GM12878 (cell line): Measurements from ENCODE around the gene UNK. TPM values are rescaled to one million over a fixed set of nuclear protein-coding genes. Genes with fewer than 3 reads are reported as not detected.

ENCODE experiments used
- NR2C1 ChIP-seq: fragments of 450-650 bp; IDR thresholded peaks from 2 replicates; pipeline ENCODE4 v1.6.1; 2017; ENCODE audit warnings: antibody characterized with exemption, mild to moderate bottlenecking, moderate library complexity
- SREBF1 ChIP-seq: IDR thresholded peaks from 2 replicates; pipeline ENCODE4 v1.6.1; 2012; ENCODE audit warnings: mild to moderate bottlenecking, low read length
- YBX1 ChIP-seq: fragments of 450-650 bp; IDR thresholded peaks from 2 replicates; pipeline ENCODE4 v1.6.1; 2016; ENCODE audit warnings: antibody characterized with exemption
- polyA plus RNA-seq, 11 experiments: library from polyadenylated mRNA; depleted of rRNA in 4 of 11; unstranded in 6 of 11; stranded (reverse) in 5 of 11; fragments of >200 nt; fragmentation: Nextera tagmentation in 4 of 11; fragmentation: Illumina TruSeq in 1 of 11; extraction: Ambion mirVana in 4 of 11; extraction: Trizol in 1 of 11; gene quantifications; 1 replicate in 1 of 11; 2 replicates in 10 of 11; pipeline versions ENCODE4 v1.2.1 to v1.2.3, GENCODE V29; 2011 to 2016; ENCODE audit warnings: inconsistent platforms in 2 of 11, missing spikeins in 2 of 11, low read depth in 1 of 11
- total RNA-seq, 4 experiments: library from RNA; depleted of rRNA in 3 of 4; stranded (reverse); fragments of >200 nt in 3 of 4; fragmentation: Illumina TruSeq in 1 of 4; extraction: Trizol in 1 of 4; gene quantifications; 2 replicates each; pipeline versions ENCODE4 v1.2.1 to v1.2.3, GENCODE V29; 2013 to 2021
- TF ChIP-seq, protein P1 (sequence below): fragments of 450-650 bp; formaldehyde crosslinking; IDR thresholded peaks from 2 replicates; pipeline ENCODE4 v1.4.0; 2022; ENCODE audit warnings: mild to moderate bottlenecking, moderate library complexity
- TF ChIP-seq, protein P2 (sequence below): fragments of 450-650 bp; formaldehyde crosslinking; IDR thresholded peaks from 2 replicates; pipeline ENCODE4 v1.4.0; 2020; ENCODE audit warnings: mild to moderate bottlenecking, moderate library complexity
- TF ChIP-seq, protein P3 (sequence below): IDR thresholded peaks from 2 replicates; pipeline ENCODE4 v1.6.1; 2012; ENCODE audit warnings: low read depth, low read length, improper control_type of control experiment
- TF ChIP-seq, protein P4 (sequence below): fragments of 450-650 bp; conservative IDR thresholded peaks from 2 replicates; pipeline ENCODE4 v1.6.1; 2017; ENCODE audit warnings: mild to moderate bottlenecking, moderate library complexity
- TF ChIP-seq, protein P5 (sequence below): fragments of 450-650 bp; IDR thresholded peaks from 2 replicates; pipeline ENCODE4 v1.6.1; 2017; ENCODE audit warnings: mild to moderate bottlenecking, moderate library complexity
- TF ChIP-seq, protein P6 (sequence below): fragments of 450-650 bp; IDR thresholded peaks from 2 replicates; pipeline ENCODE4 v1.6.1; 2018; ENCODE audit warnings: mild to moderate bottlenecking, low read depth, moderate library complexity; ENCODE audit not compliant: partially characterized antibody

The UNK gene
- total and polyA plus RNA-seq, 10 of the 15 experiments (the other 5 are each of a cell fraction or from before 2014, with no cell fraction given) = 8.9 to 34.5 (median 27.3) TPM

DNA sequence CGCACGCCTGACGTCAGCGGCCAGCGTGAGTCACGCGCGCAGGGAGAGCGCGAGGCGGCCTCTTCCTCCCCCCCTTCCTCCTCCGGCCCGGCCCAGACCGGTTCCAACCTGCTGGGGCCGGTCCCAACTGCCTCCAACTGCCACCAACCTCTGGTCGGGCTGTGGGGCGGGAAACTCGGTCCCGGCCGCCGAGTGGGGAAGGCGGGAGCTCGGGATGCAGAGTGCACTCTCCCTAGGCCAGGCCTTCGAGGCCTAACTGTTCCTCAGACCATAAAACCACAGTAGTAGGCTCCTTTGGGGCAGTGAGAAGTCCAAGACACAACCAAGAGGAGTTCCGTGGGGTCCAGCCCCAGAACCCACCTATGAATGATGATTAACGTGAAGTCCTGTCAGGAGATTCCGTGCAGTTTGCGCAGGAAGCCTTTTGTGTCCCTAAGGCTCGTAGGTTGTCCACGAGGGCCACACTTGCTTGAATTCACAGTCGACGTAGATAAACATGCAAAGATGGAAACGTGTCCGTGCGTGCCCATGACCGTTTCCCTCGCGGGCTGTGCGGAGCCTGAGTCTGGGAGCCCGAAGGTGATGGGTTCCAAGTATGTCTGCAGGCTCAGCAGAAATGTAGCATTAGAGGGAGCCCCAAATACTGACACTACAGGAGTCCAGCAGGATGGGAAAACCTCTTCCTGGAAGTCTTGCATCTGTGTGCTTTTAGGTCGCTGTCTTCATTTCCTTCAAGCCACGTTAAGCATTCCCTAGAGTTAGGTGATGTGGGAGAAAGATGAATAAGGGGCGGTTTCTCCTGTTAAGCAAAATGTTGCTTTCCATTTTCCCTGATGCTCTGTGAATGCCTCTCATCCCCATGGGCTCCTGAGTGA is 647 bp downstream of the UNK start (continued):
- TF ChIP-seq SREBF1 = no peak
- TF ChIP-seq, protein P1, sequence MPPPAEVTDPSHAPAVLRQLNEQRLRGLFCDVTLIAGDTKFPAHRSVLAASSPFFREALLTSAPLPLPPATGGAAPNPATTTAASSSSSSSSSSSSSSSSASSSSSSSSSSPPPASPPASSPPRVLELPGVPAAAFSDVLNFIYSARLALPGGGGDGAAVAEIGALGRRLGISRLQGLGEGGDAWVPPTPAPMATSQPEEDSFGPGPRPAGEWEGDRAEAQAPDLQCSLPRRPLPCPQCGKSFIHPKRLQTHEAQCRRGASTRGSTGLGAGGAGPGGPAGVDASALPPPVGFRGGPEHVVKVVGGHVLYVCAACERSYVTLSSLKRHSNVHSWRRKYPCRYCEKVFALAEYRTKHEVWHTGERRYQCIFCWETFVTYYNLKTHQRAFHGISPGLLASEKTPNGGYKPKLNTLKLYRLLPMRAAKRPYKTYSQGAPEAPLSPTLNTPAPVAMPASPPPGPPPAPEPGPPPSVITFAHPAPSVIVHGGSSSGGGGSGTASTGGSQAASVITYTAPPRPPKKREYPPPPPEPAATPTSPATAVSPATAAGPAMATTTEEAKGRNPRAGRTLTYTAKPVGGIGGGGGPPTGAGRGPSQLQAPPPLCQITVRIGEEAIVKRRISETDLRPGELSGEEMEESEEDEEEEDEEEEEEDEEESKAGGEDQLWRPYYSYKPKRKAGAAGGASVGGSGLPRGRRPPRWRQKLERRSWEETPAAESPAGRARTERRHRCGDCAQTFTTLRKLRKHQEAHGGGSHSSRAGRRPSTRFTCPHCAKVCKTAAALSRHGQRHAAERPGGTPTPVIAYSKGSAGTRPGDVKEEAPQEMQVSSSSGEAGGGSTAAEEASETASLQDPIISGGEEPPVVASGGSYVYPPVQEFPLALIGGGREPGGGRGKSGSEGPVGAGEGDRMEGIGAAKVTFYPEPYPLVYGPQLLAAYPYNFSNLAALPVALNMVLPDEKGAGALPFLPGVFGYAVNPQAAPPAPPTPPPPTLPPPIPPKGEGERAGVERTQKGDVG (CRISPR knock-in tag) = no peak
- TF ChIP-seq, protein P2, sequence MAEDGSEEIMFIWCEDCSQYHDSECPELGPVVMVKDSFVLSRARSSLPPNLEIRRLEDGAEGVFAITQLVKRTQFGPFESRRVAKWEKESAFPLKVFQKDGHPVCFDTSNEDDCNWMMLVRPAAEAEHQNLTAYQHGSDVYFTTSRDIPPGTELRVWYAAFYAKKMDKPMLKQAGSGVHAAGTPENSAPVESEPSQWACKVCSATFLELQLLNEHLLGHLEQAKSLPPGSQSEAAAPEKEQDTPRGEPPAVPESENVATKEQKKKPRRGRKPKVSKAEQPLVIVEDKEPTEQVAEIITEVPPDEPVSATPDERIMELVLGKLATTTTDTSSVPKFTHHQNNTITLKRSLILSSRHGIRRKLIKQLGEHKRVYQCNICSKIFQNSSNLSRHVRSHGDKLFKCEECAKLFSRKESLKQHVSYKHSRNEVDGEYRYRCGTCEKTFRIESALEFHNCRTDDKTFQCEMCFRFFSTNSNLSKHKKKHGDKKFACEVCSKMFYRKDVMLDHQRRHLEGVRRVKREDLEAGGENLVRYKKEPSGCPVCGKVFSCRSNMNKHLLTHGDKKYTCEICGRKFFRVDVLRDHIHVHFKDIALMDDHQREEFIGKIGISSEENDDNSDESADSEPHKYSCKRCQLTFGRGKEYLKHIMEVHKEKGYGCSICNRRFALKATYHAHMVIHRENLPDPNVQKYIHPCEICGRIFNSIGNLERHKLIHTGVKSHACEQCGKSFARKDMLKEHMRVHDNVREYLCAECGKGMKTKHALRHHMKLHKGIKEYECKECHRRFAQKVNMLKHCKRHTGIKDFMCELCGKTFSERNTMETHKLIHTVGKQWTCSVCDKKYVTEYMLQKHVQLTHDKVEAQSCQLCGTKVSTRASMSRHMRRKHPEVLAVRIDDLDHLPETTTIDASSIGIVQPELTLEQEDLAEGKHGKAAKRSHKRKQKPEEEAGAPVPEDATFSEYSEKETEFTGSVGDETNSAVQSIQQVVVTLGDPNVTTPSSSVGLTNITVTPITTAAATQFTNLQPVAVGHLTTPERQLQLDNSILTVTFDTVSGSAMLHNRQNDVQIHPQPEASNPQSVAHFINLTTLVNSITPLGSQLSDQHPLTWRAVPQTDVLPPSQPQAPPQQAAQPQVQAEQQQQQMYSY (CRISPR knock-in tag) = 0 out of 2 replicates have a peak, but pooled peaks have one; percentile 50
- no peak for TF ChIP-seq NR2C1
- no peak for TF ChIP-seq YBX1
- TF ChIP-seq, protein P3, sequence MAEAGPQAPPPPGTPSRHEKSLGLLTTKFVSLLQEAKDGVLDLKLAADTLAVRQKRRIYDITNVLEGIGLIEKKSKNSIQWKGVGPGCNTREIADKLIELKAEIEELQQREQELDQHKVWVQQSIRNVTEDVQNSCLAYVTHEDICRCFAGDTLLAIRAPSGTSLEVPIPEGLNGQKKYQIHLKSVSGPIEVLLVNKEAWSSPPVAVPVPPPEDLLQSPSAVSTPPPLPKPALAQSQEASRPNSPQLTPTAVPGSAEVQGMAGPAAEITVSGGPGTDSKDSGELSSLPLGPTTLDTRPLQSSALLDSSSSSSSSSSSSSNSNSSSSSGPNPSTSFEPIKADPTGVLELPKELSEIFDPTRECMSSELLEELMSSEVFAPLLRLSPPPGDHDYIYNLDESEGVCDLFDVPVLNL = peak; percentile 70; the same call in 1 of the 2 replicates
- TF ChIP-seq, protein P4, sequence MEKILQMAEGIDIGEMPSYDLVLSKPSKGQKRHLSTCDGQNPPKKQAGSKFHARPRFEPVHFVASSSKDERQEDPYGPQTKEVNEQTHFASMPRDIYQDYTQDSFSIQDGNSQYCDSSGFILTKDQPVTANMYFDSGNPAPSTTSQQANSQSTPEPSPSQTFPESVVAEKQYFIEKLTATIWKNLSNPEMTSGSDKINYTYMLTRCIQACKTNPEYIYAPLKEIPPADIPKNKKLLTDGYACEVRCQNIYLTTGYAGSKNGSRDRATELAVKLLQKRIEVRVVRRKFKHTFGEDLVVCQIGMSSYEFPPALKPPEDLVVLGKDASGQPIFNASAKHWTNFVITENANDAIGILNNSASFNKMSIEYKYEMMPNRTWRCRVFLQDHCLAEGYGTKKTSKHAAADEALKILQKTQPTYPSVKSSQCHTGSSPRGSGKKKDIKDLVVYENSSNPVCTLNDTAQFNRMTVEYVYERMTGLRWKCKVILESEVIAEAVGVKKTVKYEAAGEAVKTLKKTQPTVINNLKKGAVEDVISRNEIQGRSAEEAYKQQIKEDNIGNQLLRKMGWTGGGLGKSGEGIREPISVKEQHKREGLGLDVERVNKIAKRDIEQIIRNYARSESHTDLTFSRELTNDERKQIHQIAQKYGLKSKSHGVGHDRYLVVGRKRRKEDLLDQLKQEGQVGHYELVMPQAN = 0 out of 2 replicates have a peak, but pooled peaks have one; percentile 60
- TF ChIP-seq, protein P5, sequence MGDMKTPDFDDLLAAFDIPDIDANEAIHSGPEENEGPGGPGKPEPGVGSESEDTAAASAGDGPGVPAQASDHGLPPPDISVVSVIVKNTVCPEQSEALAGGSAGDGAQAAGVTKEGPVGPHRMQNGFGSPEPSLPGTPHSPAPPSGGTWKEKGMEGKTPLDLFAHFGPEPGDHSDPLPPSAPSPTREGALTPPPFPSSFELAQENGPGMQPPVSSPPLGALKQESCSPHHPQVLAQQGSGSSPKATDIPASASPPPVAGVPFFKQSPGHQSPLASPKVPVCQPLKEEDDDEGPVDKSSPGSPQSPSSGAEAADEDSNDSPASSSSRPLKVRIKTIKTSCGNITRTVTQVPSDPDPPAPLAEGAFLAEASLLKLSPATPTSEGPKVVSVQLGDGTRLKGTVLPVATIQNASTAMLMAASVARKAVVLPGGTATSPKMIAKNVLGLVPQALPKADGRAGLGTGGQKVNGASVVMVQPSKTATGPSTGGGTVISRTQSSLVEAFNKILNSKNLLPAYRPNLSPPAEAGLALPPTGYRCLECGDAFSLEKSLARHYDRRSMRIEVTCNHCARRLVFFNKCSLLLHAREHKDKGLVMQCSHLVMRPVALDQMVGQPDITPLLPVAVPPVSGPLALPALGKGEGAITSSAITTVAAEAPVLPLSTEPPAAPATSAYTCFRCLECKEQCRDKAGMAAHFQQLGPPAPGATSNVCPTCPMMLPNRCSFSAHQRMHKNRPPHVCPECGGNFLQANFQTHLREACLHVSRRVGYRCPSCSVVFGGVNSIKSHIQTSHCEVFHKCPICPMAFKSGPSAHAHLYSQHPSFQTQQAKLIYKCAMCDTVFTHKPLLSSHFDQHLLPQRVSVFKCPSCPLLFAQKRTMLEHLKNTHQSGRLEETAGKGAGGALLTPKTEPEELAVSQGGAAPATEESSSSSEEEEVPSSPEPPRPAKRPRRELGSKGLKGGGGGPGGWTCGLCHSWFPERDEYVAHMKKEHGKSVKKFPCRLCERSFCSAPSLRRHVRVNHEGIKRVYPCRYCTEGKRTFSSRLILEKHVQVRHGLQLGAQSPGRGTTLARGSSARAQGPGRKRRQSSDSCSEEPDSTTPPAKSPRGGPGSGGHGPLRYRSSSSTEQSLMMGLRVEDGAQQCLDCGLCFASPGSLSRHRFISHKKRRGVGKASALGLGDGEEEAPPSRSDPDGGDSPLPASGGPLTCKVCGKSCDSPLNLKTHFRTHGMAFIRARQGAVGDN = peak; percentile 96
- TF ChIP-seq, protein P6, sequence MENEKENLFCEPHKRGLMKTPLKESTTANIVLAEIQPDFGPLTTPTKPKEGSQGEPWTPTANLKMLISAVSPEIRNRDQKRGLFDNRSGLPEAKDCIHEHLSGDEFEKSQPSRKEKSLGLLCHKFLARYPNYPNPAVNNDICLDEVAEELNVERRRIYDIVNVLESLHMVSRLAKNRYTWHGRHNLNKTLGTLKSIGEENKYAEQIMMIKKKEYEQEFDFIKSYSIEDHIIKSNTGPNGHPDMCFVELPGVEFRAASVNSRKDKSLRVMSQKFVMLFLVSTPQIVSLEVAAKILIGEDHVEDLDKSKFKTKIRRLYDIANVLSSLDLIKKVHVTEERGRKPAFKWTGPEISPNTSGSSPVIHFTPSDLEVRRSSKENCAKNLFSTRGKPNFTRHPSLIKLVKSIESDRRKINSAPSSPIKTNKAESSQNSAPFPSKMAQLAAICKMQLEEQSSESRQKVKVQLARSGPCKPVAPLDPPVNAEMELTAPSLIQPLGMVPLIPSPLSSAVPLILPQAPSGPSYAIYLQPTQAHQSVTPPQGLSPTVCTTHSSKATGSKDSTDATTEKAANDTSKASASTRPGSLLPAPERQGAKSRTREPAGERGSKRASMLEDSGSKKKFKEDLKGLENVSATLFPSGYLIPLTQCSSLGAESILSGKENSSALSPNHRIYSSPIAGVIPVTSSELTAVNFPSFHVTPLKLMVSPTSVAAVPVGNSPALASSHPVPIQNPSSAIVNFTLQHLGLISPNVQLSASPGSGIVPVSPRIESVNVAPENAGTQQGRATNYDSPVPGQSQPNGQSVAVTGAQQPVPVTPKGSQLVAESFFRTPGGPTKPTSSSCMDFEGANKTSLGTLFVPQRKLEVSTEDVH = peak; percentile 38
